OCI-LY7 (cell line): ENCODE data around the gene ARHGEF10L. TPM values are rescaled to one million over a fixed set of nuclear protein-coding genes. Genes with fewer than 3 reads are reported as not detected.

Experiments
- BruUV-seq: library from RNA; stranded (reverse); fragments of 400-500 nt; replicated peaks from 2 replicates; lab custom pipeline; 2021; lab: Mats Ljungman, UMichigan
- CTCF ChIA-PET: fragments of 300-600 bp; sonication (Branson Sonifier 250); formaldehyde crosslinking; loops from one replicate; lab custom pipeline; 2022; ENCODE audit warnings: antibody characterized with exemption; ENCODE audit not compliant: unreplicated experiment; lab: Charles Lee
- POLR2A ChIA-PET: fragments of 300-600 bp; sonication (Branson Sonifier 250); formaldehyde crosslinking; loops from one replicate; lab custom pipeline; 2022; ENCODE audit warnings: antibody characterized with exemption; lab: Charles Lee
- DNase-seq: peaks from one replicate; pipeline ENCODE4 v3.0.0-alpha.2; 2015; ENCODE audit warnings: low spot score
- H2AFZ ChIP-seq: fragments of 200-600 bp; sonication (generic), shearing (Covaris generic); 2 replicates; pipeline ENCODE4 v1.6.1; 2014; ENCODE audit warnings: mild to moderate bottlenecking, antibody characterized with exemption, low read length, moderate library complexity
- H3K27ac ChIP-seq: fragments of 200-600 bp; sonication (generic); 2 replicates; pipeline ENCODE4 v1.5.1; 2014; ENCODE audit warnings: mixed run types, low read depth, mild to moderate bottlenecking, moderate library complexity, low read length, inconsistent platforms; ENCODE audit not compliant: poor library complexity, severe bottlenecking
- H3K36me3 ChIP-seq: fragments of 200-600 bp; sonication (generic); 2 replicates; pipeline ENCODE4 v1.6.1; 2014; ENCODE audit warnings: mild to moderate bottlenecking, antibody characterized with exemption, low read length, moderate library complexity, mixed read lengths; ENCODE audit not compliant: insufficient read depth
- H3K4me1 ChIP-seq: fragments of 200-600 bp; sonication (generic); 2 replicates; pipeline ENCODE4 v1.5.1; 2014; ENCODE audit warnings: mild to moderate bottlenecking, low read length; ENCODE audit not compliant: insufficient read depth, poor library complexity, severe bottlenecking
- H3K4me2 ChIP-seq: fragments of 200-600 bp; sonication (generic); 2 replicates; pipeline ENCODE4 v1.6.1; 2014; ENCODE audit warnings: mild to moderate bottlenecking, low read length
- H3K4me3 ChIP-seq: fragments of 200-600 bp; sonication (generic); 2 replicates; pipeline ENCODE4 v1.5.1; 2014; ENCODE audit warnings: mild to moderate bottlenecking, low read depth, low read length; ENCODE audit not compliant: poor library complexity, severe bottlenecking
- H3K79me2 ChIP-seq: fragments of 200-600 bp; sonication (generic); 2 replicates; pipeline ENCODE4 v1.6.1; 2016; ENCODE audit warnings: low read depth, mild to moderate bottlenecking, low read length, moderate library complexity, mixed read lengths; ENCODE audit not compliant: insufficient read depth
- H3K9me2 ChIP-seq: fragments of 200-600 bp; sonication (generic); 2 replicates; pipeline ENCODE4 v1.6.1; 2016; ENCODE audit warnings: mild to moderate bottlenecking, low read length, mixed read lengths; ENCODE audit not compliant: insufficient read depth
- H3K9me3 ChIP-seq: fragments of 200-600 bp; sonication (generic); 2 replicates; pipeline ENCODE4 v1.6.1; 2014; ENCODE audit warnings: mild to moderate bottlenecking, mixed run types, low read length, mixed read lengths
- H4K20me1 ChIP-seq: fragments of 200-600 bp; sonication (generic); 2 replicates; pipeline ENCODE4 v1.6.1; 2014; ENCODE audit warnings: mild to moderate bottlenecking, antibody characterized with exemption, low read length, moderate library complexity, mixed read lengths; ENCODE audit not compliant: insufficient read depth
- EZH2phosphoT487 ChIP-seq: fragments of 200-600 bp; sonication (generic); IDR thresholded peaks from 2 replicates; pipeline ENCODE4 v1.6.1; 2018; ENCODE audit warnings: low read depth, borderline replicate concordance, mild to moderate bottlenecking, mixed run types, antibody characterized with exemption, low read length, moderate library complexity, mixed read lengths
- intact Hi-C: fragments of 100-400 bp; cut with micrococcal nuclease; formaldehyde crosslinking; loops from one replicate; pipeline ENCODE4 v1.10.0; 2022; ENCODE audit not compliant: unreplicated experiment
- total RNA-seq, 2 experiments: library from RNA; depleted of rRNA in 1 of 2; stranded (reverse); fragments of >200 nt in 1 of 2; shearing (Covaris generic) in 1 of 2; gene quantifications; 2 replicates each; pipeline ENCODE4 v1.2.3, GENCODE V29; 2014 to 2022
- TF ChIP-seq, protein P1 (sequence below): fragments of 200-600 bp; sonication (generic); conservative IDR thresholded peaks from 2 replicates; pipeline ENCODE4 v1.5.1; 2014; ENCODE audit warnings: mild to moderate bottlenecking, antibody characterized with exemption, low read length, moderate library complexity, mixed read lengths

ARHGEF10L gene
- total RNA-seq, 2 experiments from 2014 or later: 2.4 TPM; not detected in 1

DNA sequence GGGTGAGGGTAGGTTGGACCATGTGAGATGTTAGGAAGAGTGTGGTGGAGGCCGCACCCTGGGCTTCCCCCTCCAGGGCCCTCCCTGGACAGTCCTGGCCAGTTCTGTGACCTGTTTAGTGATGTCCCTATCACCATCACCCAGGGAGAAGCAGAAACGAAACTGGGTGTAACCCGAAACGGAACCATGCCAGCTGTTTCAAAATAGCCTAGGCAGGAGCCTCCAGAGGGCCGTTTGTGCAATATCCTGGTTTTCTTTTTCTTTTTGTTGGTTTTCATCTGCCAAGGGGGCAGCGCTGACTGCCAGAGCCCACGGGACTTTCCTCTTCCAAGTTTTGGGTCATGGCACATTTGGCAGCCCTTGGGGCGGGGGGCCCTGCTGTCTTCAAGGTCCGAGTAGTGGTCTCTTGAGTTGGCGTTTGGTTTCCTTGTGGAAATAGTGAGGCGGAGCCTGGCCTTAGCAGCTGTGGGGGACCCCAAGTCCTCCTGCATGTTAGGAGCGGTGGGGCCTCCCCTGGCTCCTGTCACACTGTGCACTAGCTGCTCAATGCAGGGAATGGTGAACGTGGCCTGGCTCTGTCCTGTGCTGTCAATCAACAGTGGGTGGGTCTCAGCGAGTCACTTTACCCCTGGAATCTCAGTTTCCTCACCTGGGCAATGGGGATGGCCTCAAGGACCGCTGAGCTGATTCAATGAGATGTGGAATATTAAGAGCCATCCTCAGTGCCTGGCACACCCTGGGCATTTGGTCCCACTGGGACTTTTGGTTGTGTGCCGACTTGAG lies 90.7 kb downstream of the ARHGEF10L start:
- CTCF ChIA-PET: no interaction called here
- no peak for TF ChIP-seq EZH2phosphoT487
- TF ChIP-seq, protein P1, sequence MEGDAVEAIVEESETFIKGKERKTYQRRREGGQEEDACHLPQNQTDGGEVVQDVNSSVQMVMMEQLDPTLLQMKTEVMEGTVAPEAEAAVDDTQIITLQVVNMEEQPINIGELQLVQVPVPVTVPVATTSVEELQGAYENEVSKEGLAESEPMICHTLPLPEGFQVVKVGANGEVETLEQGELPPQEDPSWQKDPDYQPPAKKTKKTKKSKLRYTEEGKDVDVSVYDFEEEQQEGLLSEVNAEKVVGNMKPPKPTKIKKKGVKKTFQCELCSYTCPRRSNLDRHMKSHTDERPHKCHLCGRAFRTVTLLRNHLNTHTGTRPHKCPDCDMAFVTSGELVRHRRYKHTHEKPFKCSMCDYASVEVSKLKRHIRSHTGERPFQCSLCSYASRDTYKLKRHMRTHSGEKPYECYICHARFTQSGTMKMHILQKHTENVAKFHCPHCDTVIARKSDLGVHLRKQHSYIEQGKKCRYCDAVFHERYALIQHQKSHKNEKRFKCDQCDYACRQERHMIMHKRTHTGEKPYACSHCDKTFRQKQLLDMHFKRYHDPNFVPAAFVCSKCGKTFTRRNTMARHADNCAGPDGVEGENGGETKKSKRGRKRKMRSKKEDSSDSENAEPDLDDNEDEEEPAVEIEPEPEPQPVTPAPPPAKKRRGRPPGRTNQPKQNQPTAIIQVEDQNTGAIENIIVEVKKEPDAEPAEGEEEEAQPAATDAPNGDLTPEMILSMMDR: no peak
- H4K20me1 ChIP-seq: no peaks in the 10 kb centered on the region
- no peak for DNase-seq
- no peak overlapping the region for H3K4me2 ChIP-seq
- peaks cover 3% of the 10 kb centered on the region for H3K4me1 ChIP-seq
- H3K27ac ChIP-seq: no peak overlapping the region
- no peaks in the 10 kb centered on the region for H3K36me3 ChIP-seq
- H3K9me2 ChIP-seq: no peaks in the 10 kb centered on the region
- BruUV-seq: no TSS peak
- POLR2A ChIA-PET: no interaction called here
- H3K9me3 ChIP-seq: no peaks in the 10 kb centered on the region
- no peak overlapping the region for H3K4me3 ChIP-seq
- H3K79me2 ChIP-seq: no peaks in the 10 kb centered on the region
- intact Hi-C loops: no loop called here
- H2AFZ ChIP-seq: no peak overlapping the region

DNA sequence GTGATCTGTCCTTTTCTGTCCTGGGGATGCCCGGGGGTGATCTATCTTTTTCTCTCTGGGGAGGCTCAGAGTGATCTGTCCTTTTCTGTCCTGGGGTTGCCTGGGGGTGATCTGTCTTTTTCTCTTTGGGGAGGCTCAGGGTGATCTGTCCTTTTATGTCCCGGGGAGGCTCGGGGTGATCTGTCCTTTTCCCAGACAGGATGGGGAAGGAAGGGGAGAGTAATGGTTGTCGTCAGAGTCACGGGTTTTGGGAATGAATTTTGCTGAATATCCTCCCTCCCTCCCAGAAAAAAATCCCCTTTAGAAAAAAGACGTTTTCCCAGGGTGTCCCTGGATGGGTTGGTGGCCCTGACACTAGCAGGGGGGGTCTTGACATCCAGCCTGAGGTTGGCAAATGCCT lies 91.5 kb downstream of the ARHGEF10L start:
- Histone ChIP-seq H3K9me2 (no peaks in the 10 kb centered on the region), H3K27ac (no peak overlapping the region), H3K36me3 (no peaks in the 10 kb centered on the region), H3K9me3 (no peaks in the 10 kb centered on the region), H4K20me1 (no peaks in the 10 kb centered on the region), H3K4me2 (no peak overlapping the region), H3K4me1 (peaks cover 10% of the 10 kb centered on the region), H3K79me2 (no peaks in the 10 kb centered on the region), H2AFZ (no peak overlapping the region), H3K4me3 (no peak overlapping the region)
- ChIA-PET CTCF (no interaction called here), POLR2A (no interaction called here)
- no peak for DNase-seq
- BruUV-seq: no TSS peak
- no peak for TF ChIP-seq EZH2phosphoT487
- TF ChIP-seq, protein P1: no peak
- intact Hi-C loops: no loop called here

DNA sequence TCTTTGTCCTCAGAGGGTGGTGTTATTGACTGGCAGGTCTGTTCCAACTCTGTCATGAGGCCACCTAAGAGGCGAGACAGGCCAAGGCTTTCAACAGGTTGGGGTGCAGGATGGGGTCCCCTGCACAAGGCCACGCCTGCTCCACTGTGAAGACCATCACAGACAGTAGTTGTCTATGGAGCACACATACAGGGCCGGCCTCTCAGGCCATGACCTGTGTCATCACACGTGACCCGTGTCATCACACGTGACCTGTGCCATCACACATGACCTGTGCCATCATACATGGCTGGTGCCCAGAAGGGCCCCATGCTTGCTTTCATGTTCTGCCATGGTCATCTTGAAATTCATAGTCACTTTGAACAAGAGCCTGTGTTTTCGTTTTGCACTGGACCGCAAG lies 91.9 kb downstream of the ARHGEF10L start:
- Histone ChIP-seq H3K79me2 (no peaks in the 10 kb centered on the region), H2AFZ (no peak overlapping the region), H3K27ac (no peak overlapping the region), H4K20me1 (no peaks in the 10 kb centered on the region), H3K4me3 (no peak overlapping the region), H3K9me3 (no peaks in the 10 kb centered on the region), H3K4me1 (peaks cover 15% of the 10 kb centered on the region), H3K4me2 (no peak overlapping the region), H3K9me2 (no peaks in the 10 kb centered on the region), H3K36me3 (no peaks in the 10 kb centered on the region)
- ChIA-PET CTCF (no interaction called here), POLR2A (no interaction called here)
- no peak for DNase-seq
- intact Hi-C loops: no loop called here
- BruUV-seq: no TSS peak
- no peak for TF ChIP-seq EZH2phosphoT487
- TF ChIP-seq, protein P1: no peak
